Fibroblast of lung (primary cell): ENCODE data around the gene RCOR1. TPM values are rescaled to one million over a fixed set of nuclear protein-coding genes. Genes with fewer than 3 reads are reported as not detected.
"Not testable (repeated sequence)": the region's sequence is repeated elsewhere in the genome, so short reads cannot be mapped to it uniquely, and the experiment has no call there.

Experiments used
- DNase-seq, 2 donors: peaks; one replicate each; pipeline versions ENCODE4 v3.0.0 to v3.0.0-alpha.2; 2010; ENCODE audit warnings: low read depth in 2 of 2
- H2AFZ ChIP-seq: 2 replicates; pipeline ENCODE4 v1.5.1; 2012; ENCODE audit warnings: low read length, control low read depth, inconsistent platforms
- H3K27ac ChIP-seq: 2 replicates; pipeline ENCODE4 v1.5.1; 2011; ENCODE audit warnings: low read length, control low read depth; ENCODE audit not compliant: insufficient read depth
- H3K27me3 ChIP-seq: 2 replicates; pipeline ENCODE4 v1.5.1; 2011; ENCODE audit warnings: mild to moderate bottlenecking, low read length; ENCODE audit not compliant: control insufficient read depth, insufficient read depth
- H3K36me3 ChIP-seq: 2 replicates; pipeline ENCODE4 v1.5.1; 2011; ENCODE audit warnings: low read length; ENCODE audit not compliant: control insufficient read depth, insufficient read depth
- H3K4me1 ChIP-seq: 2 replicates; pipeline ENCODE4 v1.5.1; 2011; ENCODE audit warnings: low read length; ENCODE audit not compliant: control insufficient read depth, insufficient read depth; ENCODE audit errors: extremely low read depth
- H3K4me2 ChIP-seq: 2 replicates; pipeline ENCODE4 v1.5.1; 2011; ENCODE audit warnings: low read length, control low read depth; ENCODE audit not compliant: insufficient read depth; ENCODE audit errors: extremely low read depth
- H3K4me3 ChIP-seq, 4 experiments: fragments of 200-600 bp in 1 of 4; sonication (generic) in 1 of 4; replicated peaks in 1 of 4; 2 replicates each; pipeline ENCODE4 v1.5.1; 2011 to 2016; ENCODE audit warnings: low read length in 4 of 4, low read depth in 3 of 4, mild to moderate bottlenecking in 3 of 4, control low read depth in 2 of 4, inconsistent platforms in 1 of 4, mixed read lengths in 1 of 4; ENCODE audit not compliant: insufficient read depth in 1 of 4; ENCODE audit errors: control extremely low read depth in 1 of 4
- H3K79me2 ChIP-seq: 2 replicates; pipeline ENCODE4 v1.5.1; 2012; ENCODE audit warnings: mild to moderate bottlenecking, low read length, inconsistent platforms; ENCODE audit not compliant: control insufficient read depth, insufficient read depth
- H3K9ac ChIP-seq: 2 replicates; pipeline ENCODE4 v1.5.1; 2011; ENCODE audit warnings: mild to moderate bottlenecking, low read length, control low read depth; ENCODE audit not compliant: insufficient read depth
- H3K9me3 ChIP-seq: 2 replicates; pipeline ENCODE4 v1.5.1; 2012; ENCODE audit warnings: low read depth, low read length; ENCODE audit not compliant: control insufficient read depth, insufficient read depth
- H4K20me1 ChIP-seq: 2 replicates; pipeline ENCODE4 v1.5.1; 2011; ENCODE audit warnings: low read length; ENCODE audit not compliant: control insufficient read depth, insufficient read depth; ENCODE audit errors: extremely low read depth
- EZH2 ChIP-seq: IDR thresholded peaks from 2 replicates; pipeline ENCODE4 v1.5.1; 2012; ENCODE audit warnings: low read length, control low read depth, mild to moderate bottlenecking; ENCODE audit errors: missing control alignments
- polyA plus RNA-seq, 2 donors: library from polyadenylated mRNA; depleted of rRNA in 1 of 2; stranded (reverse) in 1 of 2; unstranded in 1 of 2; fragments of >200 nt; gene quantifications; 2 replicates each; pipeline ENCODE4 v1.2.1, GENCODE V29; 2011 to 2012; ENCODE audit warnings: missing spikeins in 1 of 2
- total RNA-seq: library from RNA; depleted of rRNA; stranded (reverse); fragments of >200 nt; gene quantifications from 2 replicates; pipeline ENCODE4 v1.2.1, GENCODE V29; 2014
- TF ChIP-seq, protein P1 (sequence below), 2 donors: IDR thresholded peaks in 1 of 2; conservative IDR thresholded peaks in 1 of 2; 1 replicate in 1 of 2; 2 replicates in 1 of 2; pipeline ENCODE4 v1.5.1; 2011 to 2012; ENCODE audit warnings: low read length in 2 of 2, control low read depth in 1 of 2, inconsistent platforms in 1 of 2, low read depth in 1 of 2, mild to moderate bottlenecking in 1 of 2

RCOR1 gene
- total and polyA plus RNA-seq, 2 donors (not counting 1 experiment from before 2014, with no cell fraction given), result 11.4 to 19.6 TPM

- Histone ChIP-seq H3K4me1 (no peaks in the 10 kb centered on the region), H3K9ac (no peak overlapping the region), H3K27ac (no peak overlapping the region), H3K4me3 (no peak overlapping the region), H4K20me1 (no peaks in the 10 kb centered on the region), H3K79me2 (no peaks in the 10 kb centered on the region), H3K36me3 (no peaks in the 10 kb centered on the region), H3K27me3 (no peaks in the 10 kb centered on the region), H2AFZ (no peak overlapping the region), H3K4me2 (no peak overlapping the region), H3K9me3 (no peaks in the 10 kb centered on the region)
- DNase-seq, result no peak
- TF ChIP-seq EZH2, result no peak
- TF ChIP-seq, protein P1, sequence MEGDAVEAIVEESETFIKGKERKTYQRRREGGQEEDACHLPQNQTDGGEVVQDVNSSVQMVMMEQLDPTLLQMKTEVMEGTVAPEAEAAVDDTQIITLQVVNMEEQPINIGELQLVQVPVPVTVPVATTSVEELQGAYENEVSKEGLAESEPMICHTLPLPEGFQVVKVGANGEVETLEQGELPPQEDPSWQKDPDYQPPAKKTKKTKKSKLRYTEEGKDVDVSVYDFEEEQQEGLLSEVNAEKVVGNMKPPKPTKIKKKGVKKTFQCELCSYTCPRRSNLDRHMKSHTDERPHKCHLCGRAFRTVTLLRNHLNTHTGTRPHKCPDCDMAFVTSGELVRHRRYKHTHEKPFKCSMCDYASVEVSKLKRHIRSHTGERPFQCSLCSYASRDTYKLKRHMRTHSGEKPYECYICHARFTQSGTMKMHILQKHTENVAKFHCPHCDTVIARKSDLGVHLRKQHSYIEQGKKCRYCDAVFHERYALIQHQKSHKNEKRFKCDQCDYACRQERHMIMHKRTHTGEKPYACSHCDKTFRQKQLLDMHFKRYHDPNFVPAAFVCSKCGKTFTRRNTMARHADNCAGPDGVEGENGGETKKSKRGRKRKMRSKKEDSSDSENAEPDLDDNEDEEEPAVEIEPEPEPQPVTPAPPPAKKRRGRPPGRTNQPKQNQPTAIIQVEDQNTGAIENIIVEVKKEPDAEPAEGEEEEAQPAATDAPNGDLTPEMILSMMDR (conservative IDR thresholded peaks at IDR 0.05 in 1 of 2, IDR thresholded peaks at IDR 0.05 in 1 of 2; ENCODE audit: low read depth in 1 of 2, low read length in 2 of 2), result no peak
Measured at GRCh38 chr14:102573591-102574046, 18.8 kb upstream of the RCOR1 start.

DNA sequence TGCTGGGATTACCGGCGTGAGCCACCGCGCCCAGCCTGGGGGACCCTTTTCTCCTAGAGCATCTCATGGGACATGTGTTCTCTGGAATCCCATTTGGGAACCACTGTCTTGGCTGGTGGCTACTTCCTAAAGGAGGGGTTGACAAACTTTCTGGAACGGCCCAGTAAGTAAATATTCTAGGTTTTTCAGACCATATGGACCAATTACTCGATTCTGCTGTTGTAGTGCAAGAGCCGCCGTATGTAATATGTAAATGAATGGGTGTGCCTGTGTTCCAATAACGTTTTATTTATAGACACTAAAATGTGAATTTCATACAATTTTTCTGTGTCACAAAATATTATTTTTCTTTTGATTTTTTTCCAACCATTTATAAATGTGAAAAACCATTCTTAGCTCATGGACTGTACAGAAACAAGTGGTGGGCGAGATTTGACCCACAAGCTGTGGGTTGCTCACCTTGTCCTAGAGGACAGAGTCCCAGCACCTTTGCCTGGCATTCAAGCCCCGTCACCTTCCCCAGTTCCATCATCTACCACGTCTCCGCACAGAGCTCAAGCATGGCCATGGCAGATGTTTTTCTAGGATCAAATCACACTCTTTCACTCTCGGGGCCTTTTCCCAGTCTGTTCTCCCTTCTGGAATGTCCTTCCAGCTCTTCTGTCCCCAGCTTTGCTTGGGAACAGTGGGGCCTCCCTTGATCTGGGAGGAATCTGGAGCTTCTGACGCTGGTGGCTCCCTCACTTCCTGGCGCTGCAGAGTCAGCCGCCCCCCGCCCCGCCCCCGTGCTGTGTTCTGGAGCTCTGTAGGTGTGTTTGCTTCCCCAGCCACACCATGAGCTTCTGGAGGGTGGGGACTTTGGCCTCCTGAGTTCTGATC, 17.9 kb upstream of the RCOR1 start:
- Histone ChIP-seq H3K4me2 (no peak overlapping the region), H3K9ac (no peak overlapping the region), H3K9me3 (no peaks in the 10 kb centered on the region), H3K27me3 (no peaks in the 10 kb centered on the region), H3K4me1 (no peaks in the 10 kb centered on the region), H4K20me1 (no peaks in the 10 kb centered on the region), H2AFZ (no peak overlapping the region), H3K36me3 (no peaks in the 10 kb centered on the region), H3K27ac (no peak overlapping the region), H3K4me3 (no peak overlapping the region), H3K79me2 (no peaks in the 10 kb centered on the region)
- TF ChIP-seq EZH2, result no peak
- TF ChIP-seq, protein P1 (conservative IDR thresholded peaks at IDR 0.05 in 1 of 2, IDR thresholded peaks at IDR 0.05 in 1 of 2; ENCODE audit: low read depth in 1 of 2, low read length in 2 of 2), result no peak
- DNase-seq, result no peak

DNA sequence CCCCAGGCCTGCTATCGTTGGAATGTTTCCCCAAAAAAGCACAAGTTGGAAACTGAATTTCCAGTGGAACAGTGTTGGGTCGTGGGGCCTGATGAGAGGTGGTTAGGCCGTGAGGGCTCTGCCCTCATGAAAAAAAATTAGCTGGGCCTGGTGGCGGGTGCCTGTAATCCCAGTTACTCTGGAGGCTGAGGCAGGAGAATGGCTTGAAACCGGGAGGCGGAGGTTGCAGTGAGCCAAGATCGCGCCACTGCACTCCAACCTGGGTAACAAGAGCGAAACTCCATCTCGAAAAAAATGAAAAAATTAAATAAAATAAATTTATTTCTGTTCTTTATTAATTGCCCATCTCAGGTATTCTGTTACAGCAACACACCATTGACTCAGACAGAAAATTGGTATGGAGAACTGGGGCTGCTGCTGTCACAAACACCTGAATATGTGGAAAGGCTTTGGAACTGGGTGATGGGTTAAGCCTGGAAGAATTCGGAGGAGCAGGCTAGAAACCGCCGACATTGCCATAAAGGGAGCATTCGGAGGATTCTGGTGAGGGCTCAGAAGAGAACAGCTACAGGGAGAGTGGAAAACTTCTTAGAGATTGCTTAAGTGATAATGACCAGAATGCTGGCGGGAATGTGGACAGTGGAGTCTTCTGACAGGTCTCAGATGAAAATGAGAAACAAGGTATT, 17.1 kb upstream of the RCOR1 start:
- H3K4me3 ChIP-seq, result no peak overlapping the region
- no peaks in the 10 kb centered on the region for H3K79me2 ChIP-seq
- DNase-seq, result no peak
- H2AFZ ChIP-seq, result no peak overlapping the region
- H3K9ac ChIP-seq, result no peak overlapping the region
- H3K36me3 ChIP-seq, result no peaks in the 10 kb centered on the region
- no peaks in the 10 kb centered on the region for H3K27me3 ChIP-seq
- no peak overlapping the region for H3K4me2 ChIP-seq
- H4K20me1 ChIP-seq, result no peaks in the 10 kb centered on the region
- H3K27ac ChIP-seq, result no peak overlapping the region
- no peak for TF ChIP-seq EZH2
- TF ChIP-seq, protein P1 (conservative IDR thresholded peaks at IDR 0.05 in 1 of 2, IDR thresholded peaks at IDR 0.05 in 1 of 2; ENCODE audit: low read depth in 1 of 2, low read length in 2 of 2), result no peak
- H3K9me3 ChIP-seq, result no peaks in the 10 kb centered on the region
- H3K4me1 ChIP-seq, result no peaks in the 10 kb centered on the region

- not testable (repeated sequence) for H3K9me3 ChIP-seq, H3K79me2 ChIP-seq, H2AFZ ChIP-seq, H3K27ac ChIP-seq, H3K9ac ChIP-seq, H3K4me3 ChIP-seq, H3K36me3 ChIP-seq, H3K27me3 ChIP-seq, H3K4me2 ChIP-seq, H3K4me1 ChIP-seq, H4K20me1 ChIP-seq, DNase-seq
Measured at GRCh38 chr14:102575846-102576428, 16.5 kb upstream of the RCOR1 start.
